Immature natural killer cell (primary cell): ENCODE measurements around the gene LSM2. TPM values are rescaled to one million over a fixed set of nuclear protein-coding genes. Genes with fewer than 3 reads are reported as not detected.
"Not testable (repeated sequence)": the region's sequence is repeated elsewhere in the genome, so short reads cannot be mapped to it uniquely, and the experiment has no call there.

ENCODE experiments used
- DNase-seq, 3 donors: peaks; one replicate each; pipeline ENCODE4 v3.0.0; 2022; ENCODE audit warnings: mixed read lengths in 1 of 3
- H3K27ac Mint-ChIP-seq, 6 donors: one replicate each; pipeline ENCODE4 v1.8.0; 2020; ENCODE audit warnings: mixed read lengths in 6 of 6, mild to moderate bottlenecking in 5 of 6, inconsistent platforms in 4 of 6, moderate library complexity in 3 of 6
- H3K27me3 Mint-ChIP-seq, 3 donors: one replicate each; pipeline ENCODE4 v1.8.0; 2020 to 2021; ENCODE audit warnings: low read depth in 3 of 3, mild to moderate bottlenecking in 3 of 3, mixed read lengths in 3 of 3, moderate library complexity in 3 of 3, inconsistent platforms in 1 of 3
- H3K36me3 Mint-ChIP-seq, 3 donors: one replicate each; pipeline ENCODE4 v1.8.0; 2020; ENCODE audit warnings: mixed read lengths in 3 of 3, inconsistent platforms in 2 of 3, mild to moderate bottlenecking in 2 of 3
- H3K4me1 Mint-ChIP-seq, 2 donors: one replicate each; pipeline ENCODE4 v1.8.0; 2020; ENCODE audit warnings: inconsistent platforms in 2 of 2, mild to moderate bottlenecking in 2 of 2, mixed read lengths in 2 of 2, moderate library complexity in 1 of 2
- H3K4me3 Mint-ChIP-seq, 5 donors: one replicate each; pipeline ENCODE4 v1.8.0; 2020; ENCODE audit warnings: mild to moderate bottlenecking in 5 of 5, mixed read lengths in 5 of 5, inconsistent platforms in 3 of 5, moderate library complexity in 3 of 5
- H3K9me3 Mint-ChIP-seq, 6 donors: one replicate each; pipeline ENCODE4 v1.8.0; 2020; ENCODE audit warnings: mild to moderate bottlenecking in 6 of 6, mixed read lengths in 6 of 6, inconsistent platforms in 4 of 6, moderate library complexity in 3 of 6
- polyA plus RNA-seq, 3 donors: library from polyadenylated mRNA; unstranded; fragments of 300-500 nt; fragmentation: Illumina TruSeq; gene quantifications; one replicate each; pipeline ENCODE4 v1.2.3, GENCODE V29; 2021

Gene LSM2
- polyA plus RNA-seq, 3 donors from 2014 or later, result 77.7 to 97.1 (median 94.6) TPM

- Mint-ChIP-seq H3K27me3 (peaks cover 0 to 3% (median 2%) of the 10 kb centered on the region in 3 donors), H3K4me3 (no peak overlapping the region), H3K4me1 (peaks cover 19 to 25% of the 10 kb centered on the region in 2 donors), H3K27ac (no peak overlapping the region), H3K36me3 (peaks cover 0 to 4% (median 0%) of the 10 kb centered on the region in 3 donors), H3K9me3 (no peaks in the 10 kb centered on the region)
- no peak for DNase-seq
Observed at GRCh38 chr6:31799781-31800180, 7.0 kb downstream of the LSM2 start.

GRCh38 chr6:31797588-31797987, 9.2 kb downstream of the LSM2 start:
- DNase-seq, result peak in 1 of 3 donors; percentile 23

GRCh38 chr6:31796993-31797385, 9.8 kb downstream of the LSM2 start:
- H3K4me1 Mint-ChIP-seq, result peaks cover 33 to 34% of the 10 kb centered on the region in 2 donors
- no peaks in the 10 kb centered on the region for H3K9me3 Mint-ChIP-seq
- peaks cover 0 to 4% (median 1%) of the 10 kb centered on the region in 3 donors for H3K36me3 Mint-ChIP-seq
- peak overlapping the region; percentile 80 to 95 (median 89) for H3K27ac Mint-ChIP-seq
- no peak for DNase-seq
- peak overlapping the region in 4 of 5 donors; percentile 63 to 78 (median 68) for H3K4me3 Mint-ChIP-seq
- H3K27me3 Mint-ChIP-seq, result peaks cover 0 to 3% (median 2%) of the 10 kb centered on the region in 3 donors

More at GRCh38 chr6:31797588-31797987, 9.2 kb downstream of the LSM2 start:
- H3K9me3 Mint-ChIP-seq, result no peaks in the 10 kb centered on the region
- peaks cover 0 to 4% (median 0%) of the 10 kb centered on the region in 3 donors for H3K36me3 Mint-ChIP-seq
- H3K27me3 Mint-ChIP-seq, result peaks cover 0 to 3% (median 2%) of the 10 kb centered on the region in 3 donors
- H3K27ac Mint-ChIP-seq, result peak overlapping the region; percentile 80 to 95 (median 89)
- H3K4me1 Mint-ChIP-seq, result peaks cover 33 to 34% of the 10 kb centered on the region in 2 donors
- H3K4me3 Mint-ChIP-seq, result peak overlapping the region; percentile 43 to 78 (median 66)

GRCh38 chr6:31795616-31796298, 11.0 kb downstream of the LSM2 start, which contains the start of gene VARS1:
Gene VARS1 (minus strand): TSS chr6:31795752. CDS start chr6:31795217, 535 bp downstream.
- no peaks in the 10 kb centered on the region for H3K9me3 Mint-ChIP-seq
- H3K27me3 Mint-ChIP-seq, result peaks cover 0 to 3% (median 2%) of the 10 kb centered on the region in 3 donors
- peak; percentile 89 to 92 (median 91) for DNase-seq
- peak within 1 kb of the TSS; percentile 96 to 98 (median 98) for H3K27ac Mint-ChIP-seq
- H3K4me1 Mint-ChIP-seq, result peaks cover 37 to 38% of the 10 kb centered on the region in 2 donors
- H3K36me3 Mint-ChIP-seq, result peaks cover 5 to 8% (median 5%) of the 10 kb centered on the region in 3 donors
- H3K4me3 Mint-ChIP-seq, result peak within 1 kb of the TSS; percentile 93 to 97 (median 96)

GRCh38 chr6:31794866-31795615, 11.7 kb downstream of the LSM2 start:
- DNase-seq, result no peak

GRCh38 chr6:31794294-31794865, 12.4 kb downstream of the LSM2 start:
- Mint-ChIP-seq H3K9me3 (no peaks in the 10 kb centered on the region), H3K27ac (peak overlapping the region; percentile 27 to 98 (median 62)), H3K27me3 (peaks cover 0 to 5% (median 5%) of the 10 kb centered on the region in 3 donors), H3K4me3 (peak overlapping the region; percentile 33 to 73 (median 67)), H3K4me1 (peaks cover 38% of the 10 kb centered on the region in 2 donors), H3K36me3 (peaks cover 8 to 13% (median 8%) of the 10 kb centered on the region in 3 donors)
- DNase-seq, result no peak

More at GRCh38 chr6:31794866-31795615, 11.7 kb downstream of the LSM2 start:
- Mint-ChIP-seq H3K27me3 (peaks cover 0 to 3% (median 3%) of the 10 kb centered on the region in 3 donors), H3K27ac (peak overlapping the region; percentile 96 to 98 (median 98)), H3K9me3 (no peaks in the 10 kb centered on the region), H3K36me3 (peaks cover 8 to 11% (median 8%) of the 10 kb centered on the region in 3 donors), H3K4me3 (peak overlapping the region; percentile 93 to 97 (median 96)), H3K4me1 (peaks cover 38% of the 10 kb centered on the region in 2 donors)

GRCh38 chr6:31793927-31794245, 12.9 kb downstream of the LSM2 start:
- Mint-ChIP-seq H3K27ac (peak overlapping the region; percentile 27 to 98 (median 62)), H3K4me3 (peak overlapping the region; percentile 33 to 73 (median 67)), H3K36me3 (peaks cover 8 to 17% (median 13%) of the 10 kb centered on the region in 3 donors), H3K4me1 (peaks cover 38% of the 10 kb centered on the region in 2 donors)
- H3K27me3 Mint-ChIP-seq, H3K9me3 Mint-ChIP-seq, DNase-seq: not testable (repeated sequence)

- Mint-ChIP-seq H3K9me3 (no peaks in the 10 kb centered on the region), H3K27ac (no peak overlapping the region), H3K36me3 (peaks cover 8 to 17% (median 14%) of the 10 kb centered on the region in 3 donors), H3K4me3 (no peak overlapping the region), H3K4me1 (peaks cover 33 to 36% of the 10 kb centered on the region in 2 donors), H3K27me3 (peaks cover 0 to 6% (median 5%) of the 10 kb centered on the region in 3 donors)
- DNase-seq, result no peak
Observed at GRCh38 chr6:31792761-31793171, 14.0 kb downstream of the LSM2 start.

- Mint-ChIP-seq H3K4me1 (peaks cover 26 to 29% of the 10 kb centered on the region in 2 donors), H3K36me3 (peaks cover 8 to 17% (median 14%) of the 10 kb centered on the region in 3 donors), H3K27me3 (peaks cover 0 to 6% (median 5%) of the 10 kb centered on the region in 3 donors), H3K9me3 (no peaks in the 10 kb centered on the region), H3K4me3 (no peak overlapping the region), H3K27ac (peak overlapping the region in 2 of 6 donors; percentile 61 to 88)
- no peak for DNase-seq
Observed at GRCh38 chr6:31792090-31792374, 14.7 kb downstream of the LSM2 start.

- peak overlapping the region in 2 of 5 donors; percentile 5 to 35 for H3K4me3 Mint-ChIP-seq
Observed at GRCh38 chr6:31791324-31792089, 15.3 kb downstream of the LSM2 start.

GRCh38 chr6:31785475-31785874, 21.3 kb downstream of the LSM2 start:
- H3K27me3 Mint-ChIP-seq, result peaks cover 0 to 4% (median 2%) of the 10 kb centered on the region in 3 donors
- H3K4me3 Mint-ChIP-seq, result no peak overlapping the region
- no peak overlapping the region for H3K27ac Mint-ChIP-seq
- H3K36me3 Mint-ChIP-seq, result peaks cover under 1 to 25% (median 10%) of the 10 kb centered on the region in 3 donors
- H3K9me3 Mint-ChIP-seq, result no peaks in the 10 kb centered on the region
- no peaks in the 10 kb centered on the region for H3K4me1 Mint-ChIP-seq
- DNase-seq, result no peak

More at GRCh38 chr6:31791324-31792089, 15.3 kb downstream of the LSM2 start:
- no peak for DNase-seq
- H3K27me3 Mint-ChIP-seq, result peaks cover 0 to 5% (median 3%) of the 10 kb centered on the region in 3 donors
- peaks cover 8 to 17% (median 14%) of the 10 kb centered on the region in 3 donors for H3K36me3 Mint-ChIP-seq
- no peaks in the 10 kb centered on the region for H3K9me3 Mint-ChIP-seq
- peak overlapping the region in 4 of 6 donors; percentile 25 to 88 (median 62) for H3K27ac Mint-ChIP-seq
- peaks cover 21 to 25% of the 10 kb centered on the region in 2 donors for H3K4me1 Mint-ChIP-seq

- H3K36me3 Mint-ChIP-seq, result peaks cover 0 to 22% (median 10%) of the 10 kb centered on the region in 3 donors
- peak overlapping the region in 1 of 6 donors; percentile 46 for H3K27ac Mint-ChIP-seq
- no peak for DNase-seq
- no peaks in the 10 kb centered on the region for H3K4me1 Mint-ChIP-seq
- no peak overlapping the region for H3K4me3 Mint-ChIP-seq
- H3K27me3 Mint-ChIP-seq, result peaks cover 0 to 2% (median 0%) of the 10 kb centered on the region in 3 donors
- H3K9me3 Mint-ChIP-seq, result no peaks in the 10 kb centered on the region
Observed at GRCh38 chr6:31784098-31784925, 22.5 kb downstream of the LSM2 start.
